NCI-H146 treated with DMSO at 0.1 percent for 48 hours (cell line): ENCODE data around the gene HTRA2.
"Not testable (repeated sequence)": the region's sequence is repeated elsewhere in the genome, so short reads cannot be mapped to it uniquely, and the experiment has no call there.

Experiments
- DNase-seq: peaks from one replicate; lab custom pipeline; 2025; ENCODE audit not compliant: unreplicated experiment; lab: John Stamatoyannopoulos, UW

HTRA2 gene

GRCh38 chr2:74558284-74559230 is 28.8 kb downstream of the HTRA2 start:
- DNase-seq = no peak

GRCh38 chr2:74559912-74560311 is 30.2 kb downstream of the HTRA2 start:
- DNase-seq = peak; percentile 31

GRCh38 chr2:74560591-74560990 is 30.9 kb downstream of the HTRA2 start:
- DNase-seq = no peak

GRCh38 chr2:74561022-74561421 is 31.3 kb downstream of the HTRA2 start:
- DNase-seq = not testable (repeated sequence)

GRCh38 chr2:74562126-74562775 is 32.5 kb downstream of the HTRA2 start:
- no peak for DNase-seq

GRCh38 chr2:74564222-74564621 is 34.5 kb downstream of the HTRA2 start:
- DNase-seq = no peak

- no peak for DNase-seq
Measured at GRCh38 chr2:74566076-74566753, 36.5 kb downstream of the HTRA2 start.

- DNase-seq = no peak
Measured at GRCh38 chr2:74566754-74567085, 37.0 kb downstream of the HTRA2 start.

- DNase-seq = no peak
Measured at GRCh38 chr2:74567881-74568280, 38.1 kb downstream of the HTRA2 start.

- no peak for DNase-seq
Measured at GRCh38 chr2:74569686-74570085, 40.0 kb downstream of the HTRA2 start.

GRCh38 chr2:74571058-74571457 is 41.3 kb downstream of the HTRA2 start:
- no peak for DNase-seq

GRCh38 chr2:74572178-74572925 is 42.6 kb downstream of the HTRA2 start:
- no peak for DNase-seq

GRCh38 chr2:74573747-74574562 is 44.2 kb downstream of the HTRA2 start:
- DNase-seq = no peak

GRCh38 chr2:74575320-74575719 is 45.6 kb downstream of the HTRA2 start:
- DNase-seq = no peak

- DNase-seq = no peak
Measured at GRCh38 chr2:74576211-74576862, 46.6 kb downstream of the HTRA2 start.

GRCh38 chr2:74576863-74577229 is 47.1 kb downstream of the HTRA2 start:
- no peak for DNase-seq

- no peak for DNase-seq
Measured at GRCh38 chr2:74577448-74577847, 47.7 kb downstream of the HTRA2 start.

- DNase-seq = no peak
Measured at GRCh38 chr2:74578408-74578807, 48.7 kb downstream of the HTRA2 start.

GRCh38 chr2:74581463-74581862 is 51.7 kb downstream of the HTRA2 start:
- no peak for DNase-seq

GRCh38 chr2:74582184-74582583 is 52.5 kb downstream of the HTRA2 start:
- DNase-seq = no peak
